HG03460 (cell line): ENCODE data around the gene PIK3R5.
"Not testable (repeated sequence)": the region's sequence is repeated elsewhere in the genome, so short reads cannot be mapped to it uniquely, and the experiment has no call there.

Experiments used
- ATAC-seq: cut with Tn5 transposase; IDR thresholded peaks from one replicate; pipeline ENCODE4 v1.9.1; 2021; ENCODE audit not compliant: unreplicated experiment

The PIK3R5 gene

GRCh38 chr17:8861495-8862181, 103.9 kb downstream of the PIK3R5 start:
- no peak for ATAC-seq

- no peak for ATAC-seq
Measured at GRCh38 chr17:8859804-8860430, 105.6 kb downstream of the PIK3R5 start.

GRCh38 chr17:8859027-8859803, 106.3 kb downstream of the PIK3R5 start:
- ATAC-seq = no peak

- ATAC-seq = peak; percentile 50
Measured at GRCh38 chr17:8857919-8858318, 107.6 kb downstream of the PIK3R5 start.

GRCh38 chr17:8856869-8857575, 108.5 kb downstream of the PIK3R5 start:
- ATAC-seq = no peak

- not testable (repeated sequence) for ATAC-seq
Measured at GRCh38 chr17:8856205-8856603, 109.3 kb downstream of the PIK3R5 start.

GRCh38 chr17:8855477-8856204, 109.9 kb downstream of the PIK3R5 start:
- no peak for ATAC-seq

- no peak for ATAC-seq
Measured at GRCh38 chr17:8851600-8851999, 113.9 kb downstream of the PIK3R5 start.

GRCh38 chr17:8849311-8850041, 116.0 kb downstream of the PIK3R5 start:
- no peak for ATAC-seq

- no peak for ATAC-seq
Measured at GRCh38 chr17:8847891-8848290, 117.6 kb downstream of the PIK3R5 start.

GRCh38 chr17:8846768-8847211, 118.7 kb downstream of the PIK3R5 start:
- no peak for ATAC-seq

GRCh38 chr17:8844229-8845218, 121.0 kb downstream of the PIK3R5 start:
- ATAC-seq = no peak

GRCh38 chr17:8843344-8843743, 122.2 kb downstream of the PIK3R5 start:
- no peak for ATAC-seq

- ATAC-seq = no peak
Measured at GRCh38 chr17:8841844-8842243, 123.7 kb downstream of the PIK3R5 start.

GRCh38 chr17:8839410-8839935, 126.0 kb downstream of the PIK3R5 start:
- ATAC-seq = no peak

GRCh38 chr17:8838551-8839095, 126.9 kb downstream of the PIK3R5 start:
- no peak for ATAC-seq

- no peak for ATAC-seq
Measured at GRCh38 chr17:8837563-8838075, 127.9 kb downstream of the PIK3R5 start.
